Lung (tissue), 12 donors: ENCODE data around the gene DLG2. TPM values are rescaled to one million over a fixed set of nuclear protein-coding genes. Genes with fewer than 3 reads are reported as not detected.

Source experiments
- ATAC-seq: fragments of 200-7000 bp; cut with Tn5 transposase; one replicate; pipeline ENCODE4 v1.9.1; 2020; ENCODE audit warnings: moderate number of reproducible peaks; ENCODE audit not compliant: insufficient read depth, low FRiP score
- DNase-seq, 3 donors: peaks; one replicate each; pipeline ENCODE4 v3.0.0-alpha.2; 2013 to 2017
- H3K27ac ChIP-seq, 2 donors: one replicate each; pipeline ENCODE4 v1.5.1; 2013; ENCODE audit warnings: mild to moderate bottlenecking in 2 of 2, moderate library complexity in 2 of 2, control low read depth in 1 of 2, inconsistent platforms in 1 of 2, low read depth in 1 of 2, low read length in 1 of 2
- H3K27me3 ChIP-seq, 3 donors: one replicate each; pipeline ENCODE4 v1.5.1; 2013; ENCODE audit warnings: low read length in 2 of 3; ENCODE audit not compliant: control insufficient read depth in 3 of 3, insufficient read depth in 3 of 3
- H3K36me3 ChIP-seq, 4 donors: one replicate each; pipeline ENCODE4 v1.5.1; 2013; ENCODE audit warnings: low read length in 4 of 4, mild to moderate bottlenecking in 1 of 4, moderate library complexity in 1 of 4; ENCODE audit not compliant: control insufficient read depth in 4 of 4, insufficient read depth in 4 of 4
- H3K4me1 ChIP-seq, 5 donors: one replicate each; pipeline ENCODE4 v1.5.1; 2013; ENCODE audit warnings: low read length in 5 of 5, mild to moderate bottlenecking in 2 of 5, moderate library complexity in 1 of 5; ENCODE audit not compliant: control insufficient read depth in 5 of 5, insufficient read depth in 5 of 5
- H3K4me3 ChIP-seq: one replicate; pipeline ENCODE4 v1.5.1; 2013; ENCODE audit warnings: mild to moderate bottlenecking, control low read depth, moderate library complexity
- H3K9ac ChIP-seq, 2 donors: one replicate each; pipeline ENCODE4 v1.5.1; 2013; ENCODE audit warnings: low read length in 2 of 2, control low read depth in 1 of 2; ENCODE audit not compliant: insufficient read depth in 1 of 2
- H3K9me3 ChIP-seq, 4 donors: one replicate each; pipeline ENCODE4 v1.5.1; 2013; ENCODE audit warnings: low read length in 3 of 4, mild to moderate bottlenecking in 1 of 4, moderate library complexity in 1 of 4; ENCODE audit not compliant: control insufficient read depth in 4 of 4, insufficient read depth in 3 of 4
- WGBS, 2 donors: extraction: QIAGEN DNeasy Blood & Tissue Kit; methylation state at CpG; one replicate each; pipeline ENCODE4 v1.1.7; 2013; 5-methylcytosine and 5-hydroxymethylcytosine counted together
- polyA plus RNA-seq, 2 donors: library from polyadenylated mRNA; stranded (reverse); fragments of 200-250 nt; gene quantifications; one replicate each; pipeline ENCODE4 v1.2.1, GENCODE V29; 2013
- total RNA-seq, 2 donors: library from RNA; depleted of rRNA in 1 of 2; stranded (reverse); fragments of >200 nt in 1 of 2; gene quantifications; one replicate each; pipeline ENCODE4 v1.2.1, GENCODE V29; 2014 to 2021
- TF ChIP-seq, protein P1 (sequence below): IDR thresholded peaks from 2 replicates; pipeline ENCODE4 v1.5.1; 2012; ENCODE audit warnings: mild to moderate bottlenecking; ENCODE audit errors: control extremely low read depth, extremely low read depth
- donor health status: control.
- donor health status: control.
- donor health status: Bipolar disorder and iron deficiency.
- donor health status: healthy.
- donor health status: DM: yes; HTN: yes; CAD: no.

The DLG2 gene
- total and polyA plus RNA-seq, 4 donors = 0.32 to 24.1 (median 5.4) TPM

DNA sequence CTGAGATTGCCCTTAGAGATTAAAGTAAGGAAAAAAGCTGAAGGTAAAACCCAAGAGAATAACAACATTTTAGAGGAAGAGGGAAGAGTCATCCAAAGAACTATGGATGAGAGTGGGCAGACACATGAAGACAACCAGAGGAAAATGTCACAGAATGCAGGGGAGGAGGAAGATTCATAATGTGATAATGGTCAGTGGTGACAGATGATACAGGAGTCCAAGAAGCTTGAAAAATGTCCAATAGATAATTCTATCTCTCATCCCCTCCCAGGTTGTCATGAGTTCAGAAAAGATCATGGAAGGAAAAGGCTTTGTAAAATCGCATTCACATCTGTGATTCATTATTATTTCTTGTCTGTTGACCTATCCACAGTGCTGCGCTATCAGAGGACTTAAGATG is 2058.6 kb downstream of the DLG2 start:
- H3K27me3 ChIP-seq = no peaks in the 10 kb centered on the region
- ATAC-seq (no peak), DNase-seq (no peak)
- no peak overlapping the region for H3K9ac ChIP-seq
- no peaks in the 10 kb centered on the region for H3K36me3 ChIP-seq
- H3K4me1 ChIP-seq = no peaks in the 10 kb centered on the region
- 76 to 87% methylated on average over 2 of the region's 2 CpGs for WGBS, 2 donors
- no peak overlapping the region for H3K4me3 ChIP-seq
- no peaks in the 10 kb centered on the region for H3K9me3 ChIP-seq
- H3K27ac ChIP-seq = no peak overlapping the region
- TF ChIP-seq, protein P1, sequence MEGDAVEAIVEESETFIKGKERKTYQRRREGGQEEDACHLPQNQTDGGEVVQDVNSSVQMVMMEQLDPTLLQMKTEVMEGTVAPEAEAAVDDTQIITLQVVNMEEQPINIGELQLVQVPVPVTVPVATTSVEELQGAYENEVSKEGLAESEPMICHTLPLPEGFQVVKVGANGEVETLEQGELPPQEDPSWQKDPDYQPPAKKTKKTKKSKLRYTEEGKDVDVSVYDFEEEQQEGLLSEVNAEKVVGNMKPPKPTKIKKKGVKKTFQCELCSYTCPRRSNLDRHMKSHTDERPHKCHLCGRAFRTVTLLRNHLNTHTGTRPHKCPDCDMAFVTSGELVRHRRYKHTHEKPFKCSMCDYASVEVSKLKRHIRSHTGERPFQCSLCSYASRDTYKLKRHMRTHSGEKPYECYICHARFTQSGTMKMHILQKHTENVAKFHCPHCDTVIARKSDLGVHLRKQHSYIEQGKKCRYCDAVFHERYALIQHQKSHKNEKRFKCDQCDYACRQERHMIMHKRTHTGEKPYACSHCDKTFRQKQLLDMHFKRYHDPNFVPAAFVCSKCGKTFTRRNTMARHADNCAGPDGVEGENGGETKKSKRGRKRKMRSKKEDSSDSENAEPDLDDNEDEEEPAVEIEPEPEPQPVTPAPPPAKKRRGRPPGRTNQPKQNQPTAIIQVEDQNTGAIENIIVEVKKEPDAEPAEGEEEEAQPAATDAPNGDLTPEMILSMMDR = no peak

DNA sequence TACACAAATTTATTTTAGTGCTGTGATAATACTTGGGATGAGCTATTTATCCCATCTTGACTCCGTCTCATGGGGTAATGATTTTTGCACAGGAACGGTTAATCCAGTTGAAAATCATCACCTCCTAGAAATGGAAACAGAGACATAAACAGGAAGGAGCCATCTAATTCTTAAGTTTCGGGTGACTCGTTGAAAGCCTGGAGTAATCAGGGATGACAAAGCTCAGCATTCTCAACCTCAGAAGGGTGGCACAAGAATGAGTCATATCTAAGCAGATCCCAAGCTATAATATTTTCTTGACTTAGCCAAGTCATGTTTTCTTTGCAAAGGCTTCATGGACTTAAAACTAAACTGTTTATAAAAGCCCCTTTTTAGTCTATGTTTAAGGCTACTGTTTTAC is 2060.2 kb downstream of the DLG2 start:
- no peak for ATAC-seq
- H3K27ac ChIP-seq = no peak overlapping the region
- no peaks in the 10 kb centered on the region for H3K4me1 ChIP-seq
- DNase-seq = no peak
- 65 to 76% methylated on average over 4 of the region's 4 CpGs for WGBS, 2 donors
- no peaks in the 10 kb centered on the region for H3K27me3 ChIP-seq
- no peak overlapping the region for H3K9ac ChIP-seq
- H3K4me3 ChIP-seq = no peak overlapping the region
- H3K9me3 ChIP-seq = no peaks in the 10 kb centered on the region
- H3K36me3 ChIP-seq = no peaks in the 10 kb centered on the region
- TF ChIP-seq, protein P1 = no peak

DNA sequence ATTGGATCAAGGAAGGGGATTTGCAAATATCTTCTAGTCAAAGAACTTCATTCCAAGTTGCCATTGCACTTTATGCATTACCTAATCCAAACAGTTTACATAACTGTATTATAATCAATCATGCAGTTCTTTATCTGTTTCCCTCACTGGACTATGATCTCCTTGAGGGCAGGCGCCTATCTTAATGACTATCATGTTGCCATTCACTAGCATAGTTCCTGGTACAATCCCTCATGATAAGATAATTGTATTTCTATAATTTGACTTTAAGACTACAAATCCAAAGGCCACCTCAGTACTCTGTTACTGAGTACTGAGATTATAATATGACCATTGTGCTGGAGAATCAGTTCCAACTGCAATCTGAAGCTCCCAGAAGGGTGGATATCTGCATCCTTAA is 2062.3 kb downstream of the DLG2 start:
- no peaks in the 10 kb centered on the region for H3K27me3 ChIP-seq
- no peak overlapping the region for H3K27ac ChIP-seq
- ATAC-seq = no peak
- H3K9ac ChIP-seq = no peak overlapping the region
- 81 to 86% methylated on average over 1 of the region's 1 CpG for WGBS, 2 donors
- no peak overlapping the region for H3K4me3 ChIP-seq
- no peak for DNase-seq
- H3K9me3 ChIP-seq = no peaks in the 10 kb centered on the region
- TF ChIP-seq, protein P1 = no peak
- no peaks in the 10 kb centered on the region for H3K36me3 ChIP-seq
- H3K4me1 ChIP-seq = no peaks in the 10 kb centered on the region

DNA sequence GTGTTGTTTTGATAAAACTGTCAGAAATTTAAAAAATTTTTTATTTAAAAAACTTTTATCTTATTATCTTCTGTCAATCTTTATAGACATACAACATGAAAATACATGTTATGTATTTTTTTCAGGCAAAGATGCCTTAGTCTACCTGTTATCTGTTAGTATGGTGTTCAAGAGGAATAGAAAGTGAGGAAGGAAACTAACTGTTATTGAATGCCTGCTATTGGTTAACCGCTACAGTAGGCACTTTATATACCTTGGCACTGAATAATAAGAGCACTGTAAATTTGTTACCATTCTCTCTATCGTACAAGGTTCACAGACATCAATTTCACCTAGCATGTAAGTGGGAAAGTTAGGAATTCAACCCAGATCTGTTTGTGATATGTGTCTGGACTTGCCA is 2068.9 kb downstream of the DLG2 start:
- no peaks in the 10 kb centered on the region for H3K36me3 ChIP-seq
- no peak overlapping the region for H3K9ac ChIP-seq
- H3K4me1 ChIP-seq = no peaks in the 10 kb centered on the region
- no peaks in the 10 kb centered on the region for H3K9me3 ChIP-seq
- no peak overlapping the region for H3K4me3 ChIP-seq
- no peak for ATAC-seq
- 92 to 93% methylated on average over 2 of the region's 2 CpGs for WGBS, 2 donors
- TF ChIP-seq, protein P1 = no peak
- H3K27ac ChIP-seq = no peak overlapping the region
- no peaks in the 10 kb centered on the region for H3K27me3 ChIP-seq
- DNase-seq = no peak
